LHCN-M2 (cell line): ENCODE measurements around the gene CAPN12. TPM values are rescaled to one million over a fixed set of nuclear protein-coding genes. Genes with fewer than 3 reads are reported as not detected.
A peak's percentile ranks its signal among the peaks of the same experiment; 100 is the strongest.
"Not testable (repeated sequence)": the region's sequence is repeated elsewhere in the genome, so short reads cannot be mapped to it uniquely, and the experiment has no call there.

ENCODE experiments used
- DNase-seq: peaks from one replicate; pipeline ENCODE4 v3.0.0-alpha.2; 2012; ENCODE audit warnings: low read depth
- polyA plus RNA-seq: library from polyadenylated mRNA; unstranded; fragments of >200 nt; gene quantifications from one replicate; pipeline ENCODE4 v1.2.1, GENCODE V29; 2012; ENCODE audit warnings: missing spikeins
- total RNA-seq: library from RNA; depleted of rRNA; stranded (reverse); fragments of >200 nt; gene quantifications from 2 replicates; pipeline ENCODE4 v1.2.3, GENCODE V29; 2014; rRNA removed

The CAPN12 gene, protein sequence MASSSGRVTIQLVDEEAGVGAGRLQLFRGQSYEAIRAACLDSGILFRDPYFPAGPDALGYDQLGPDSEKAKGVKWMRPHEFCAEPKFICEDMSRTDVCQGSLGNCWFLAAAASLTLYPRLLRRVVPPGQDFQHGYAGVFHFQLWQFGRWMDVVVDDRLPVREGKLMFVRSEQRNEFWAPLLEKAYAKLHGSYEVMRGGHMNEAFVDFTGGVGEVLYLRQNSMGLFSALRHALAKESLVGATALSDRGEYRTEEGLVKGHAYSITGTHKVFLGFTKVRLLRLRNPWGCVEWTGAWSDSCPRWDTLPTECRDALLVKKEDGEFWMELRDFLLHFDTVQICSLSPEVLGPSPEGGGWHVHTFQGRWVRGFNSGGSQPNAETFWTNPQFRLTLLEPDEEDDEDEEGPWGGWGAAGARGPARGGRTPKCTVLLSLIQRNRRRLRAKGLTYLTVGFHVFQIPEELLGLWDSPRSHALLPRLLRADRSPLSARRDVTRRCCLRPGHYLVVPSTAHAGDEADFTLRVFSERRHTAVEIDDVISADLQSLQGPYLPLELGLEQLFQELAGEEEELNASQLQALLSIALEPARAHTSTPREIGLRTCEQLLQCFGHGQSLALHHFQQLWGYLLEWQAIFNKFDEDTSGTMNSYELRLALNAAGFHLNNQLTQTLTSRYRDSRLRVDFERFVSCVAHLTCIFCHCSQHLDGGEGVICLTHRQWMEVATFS
- not detected in 2 replicates for total RNA-seq
- polyA plus RNA-seq, result 0.09 TPM

DNA sequence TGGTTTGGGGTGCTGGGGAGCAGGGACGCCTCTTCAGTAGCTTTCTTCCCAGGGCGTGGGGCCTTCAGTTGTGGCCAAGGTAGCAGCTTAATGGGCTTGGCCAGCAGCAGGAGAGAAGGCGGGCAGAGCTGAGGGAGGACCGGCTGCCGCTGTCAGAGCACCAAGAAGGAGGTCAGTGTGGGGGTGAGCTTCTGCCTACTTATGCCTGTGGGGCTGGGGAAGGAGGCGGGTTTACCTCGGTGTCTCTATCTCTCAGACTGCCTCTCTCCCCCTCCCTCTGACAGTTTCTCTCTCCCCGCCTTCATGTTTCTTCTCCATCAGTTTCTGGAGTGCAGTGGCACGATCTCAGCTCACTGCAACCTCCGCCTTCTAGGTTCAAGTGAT, at the start of gene CAPN12:
Gene CAPN12 (minus strand): TSS at position 177 of the 384 bp plus-strand sequence. CDS start 309 bp downstream, outside the sequence.
- DNase-seq, result no peak

DNA sequence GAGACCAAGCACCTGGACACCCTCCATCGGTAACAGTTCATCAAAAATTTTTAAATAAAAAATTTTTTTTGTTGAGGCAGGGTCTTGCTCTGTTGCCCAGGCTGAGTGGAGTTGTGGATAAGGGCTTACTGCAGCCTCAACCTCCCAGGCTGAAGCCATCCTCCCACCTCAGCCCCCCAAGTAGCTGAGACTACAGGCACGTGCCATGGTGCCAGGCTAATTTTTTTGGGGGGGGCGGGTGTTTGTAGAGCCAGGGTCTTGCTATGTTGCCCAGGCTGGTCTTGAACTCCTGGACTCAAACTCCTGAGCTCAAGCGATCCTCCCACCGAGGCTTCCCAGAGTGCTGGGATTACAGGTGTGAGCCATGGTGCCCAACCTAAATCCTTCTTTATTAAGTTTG, 49.4 kb upstream of the CAPN12 start:
- no peak for DNase-seq

DNA sequence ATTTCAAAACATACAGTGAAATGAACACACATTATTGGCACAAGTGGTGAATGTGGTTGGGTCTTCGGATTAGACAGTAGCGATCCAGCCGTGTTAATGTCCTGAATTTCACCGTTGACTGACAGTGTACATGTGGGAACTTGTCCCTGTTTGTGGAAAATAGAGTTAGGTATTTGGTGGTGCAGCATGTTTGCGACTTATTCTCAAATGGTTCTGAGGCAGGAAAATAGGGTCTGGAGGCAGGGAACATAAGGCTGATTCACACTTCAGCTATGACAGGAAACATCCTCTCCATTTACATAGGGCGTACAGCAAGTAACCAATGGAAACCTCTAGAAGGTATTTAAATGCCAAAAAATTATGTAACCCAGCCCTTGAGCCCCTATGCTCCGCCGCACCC, 48.9 kb upstream of the CAPN12 start:
- peak; percentile 26 for DNase-seq

DNA sequence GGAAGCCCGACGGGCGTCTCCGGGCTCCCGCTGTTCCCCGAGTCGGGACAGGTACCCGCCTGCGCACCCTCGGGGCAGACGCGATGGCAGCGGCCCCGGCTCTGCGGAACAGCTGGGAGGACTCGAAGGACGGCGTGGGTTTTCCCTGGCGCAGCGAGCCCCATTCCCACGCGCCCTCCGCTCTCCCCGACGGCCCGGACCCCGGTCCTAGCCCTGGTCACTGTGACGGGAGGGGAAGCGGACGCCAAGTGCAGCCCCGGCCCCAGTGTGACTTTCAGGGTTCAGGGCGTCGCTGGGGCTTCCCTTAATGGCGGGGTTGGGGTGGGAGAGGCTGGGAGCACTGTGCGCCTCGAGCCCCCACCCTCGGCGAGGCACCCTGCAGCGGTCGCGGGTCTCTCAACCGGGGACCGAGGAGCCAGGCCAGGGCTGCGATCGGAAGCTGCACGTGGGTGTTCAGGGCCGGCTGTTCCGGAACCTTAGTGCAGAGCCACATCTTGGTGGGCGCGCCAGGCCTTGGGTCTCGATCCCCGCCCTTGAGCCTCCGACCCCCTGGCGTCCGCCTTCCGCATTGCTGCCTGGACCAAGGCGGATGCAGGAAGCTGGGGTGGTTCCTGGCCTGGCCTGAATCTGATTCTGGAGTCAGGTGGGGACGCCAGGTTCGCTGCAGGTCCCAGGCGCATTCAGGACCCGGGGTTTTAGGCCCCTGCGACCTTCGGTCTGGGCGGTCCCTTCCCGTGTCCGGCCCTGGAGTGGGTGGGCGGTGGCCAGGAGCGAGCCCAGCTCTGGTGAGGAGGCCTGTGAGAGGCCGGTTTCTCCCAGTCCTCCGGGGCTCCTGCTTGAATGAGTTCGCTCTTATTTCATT, 48.2 kb upstream of the CAPN12 start:
- DNase-seq, result no peak

DNA sequence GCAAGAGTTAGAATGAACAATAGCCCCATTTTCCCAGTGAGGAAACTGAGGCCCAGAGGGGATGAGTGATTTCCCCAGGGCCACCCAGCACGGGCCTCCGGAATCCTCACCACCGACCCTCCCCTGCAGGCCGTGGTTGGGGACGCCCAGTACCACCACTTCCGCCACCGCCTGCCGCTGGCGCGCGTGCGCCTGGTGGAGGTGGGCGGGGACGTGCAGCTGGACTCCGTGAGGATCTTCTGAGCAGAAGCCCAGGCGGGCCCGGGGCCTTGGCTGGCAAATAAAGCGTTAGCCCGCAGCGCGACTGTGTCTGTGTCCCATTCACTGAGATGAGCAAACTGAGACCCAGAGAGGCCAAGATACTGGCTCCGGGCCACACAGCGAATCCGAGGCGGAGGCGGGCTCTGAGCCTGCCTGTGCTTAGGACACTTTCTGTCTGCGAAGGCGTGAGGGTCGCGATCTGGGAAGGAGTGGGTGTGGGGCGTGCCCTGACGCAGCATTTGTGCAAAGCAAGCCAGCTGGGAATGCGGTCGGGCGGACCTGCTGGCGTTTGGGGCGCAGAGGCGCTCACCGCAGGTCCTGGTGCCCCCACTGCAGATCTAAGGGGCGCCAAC, 47.3 kb upstream of the CAPN12 start:
- not testable (repeated sequence) for DNase-seq

DNA sequence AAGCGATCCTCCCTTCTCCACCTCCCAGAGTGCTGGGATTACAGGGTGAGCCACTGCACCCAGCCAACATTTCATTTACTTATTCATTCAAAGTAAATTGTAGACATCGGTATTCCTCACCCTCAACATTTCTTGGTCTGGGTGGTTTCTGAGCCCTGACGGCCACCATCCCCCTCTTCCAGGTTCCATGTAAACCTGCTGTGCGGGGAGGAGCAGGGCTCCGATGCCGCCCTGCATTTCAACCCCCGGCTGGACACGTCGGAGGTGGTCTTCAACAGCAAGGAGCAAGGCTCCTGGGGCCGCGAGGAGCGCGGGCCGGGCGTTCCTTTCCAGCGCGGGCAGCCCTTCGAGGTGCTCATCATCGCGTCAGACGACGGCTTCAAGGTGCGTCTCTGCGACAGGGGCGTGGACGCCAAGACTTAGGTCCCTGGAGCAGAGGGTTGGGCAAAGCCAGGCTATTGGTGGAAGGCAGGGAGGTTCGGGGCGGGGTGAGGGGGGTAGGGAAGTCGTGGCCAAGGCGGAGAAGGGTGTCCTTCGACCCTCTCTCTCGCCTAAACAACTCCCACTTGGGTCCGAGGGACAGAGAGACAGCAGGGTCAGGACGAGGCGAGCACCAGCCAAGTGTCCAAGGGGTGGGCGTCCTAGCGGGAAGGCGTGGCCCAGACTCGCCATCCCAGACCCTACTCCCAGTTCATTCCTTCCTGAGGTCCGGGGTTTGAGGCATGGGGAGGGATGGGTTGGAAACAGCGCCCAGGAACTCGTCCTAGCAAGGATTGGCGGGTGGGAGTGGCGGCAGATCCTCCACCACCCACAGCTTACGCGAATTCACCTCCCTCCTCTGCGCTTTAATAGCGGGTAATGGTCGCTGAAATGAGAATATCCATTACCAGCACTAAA, 46.5 kb upstream of the CAPN12 start:
- DNase-seq, result not testable (repeated sequence)

DNA sequence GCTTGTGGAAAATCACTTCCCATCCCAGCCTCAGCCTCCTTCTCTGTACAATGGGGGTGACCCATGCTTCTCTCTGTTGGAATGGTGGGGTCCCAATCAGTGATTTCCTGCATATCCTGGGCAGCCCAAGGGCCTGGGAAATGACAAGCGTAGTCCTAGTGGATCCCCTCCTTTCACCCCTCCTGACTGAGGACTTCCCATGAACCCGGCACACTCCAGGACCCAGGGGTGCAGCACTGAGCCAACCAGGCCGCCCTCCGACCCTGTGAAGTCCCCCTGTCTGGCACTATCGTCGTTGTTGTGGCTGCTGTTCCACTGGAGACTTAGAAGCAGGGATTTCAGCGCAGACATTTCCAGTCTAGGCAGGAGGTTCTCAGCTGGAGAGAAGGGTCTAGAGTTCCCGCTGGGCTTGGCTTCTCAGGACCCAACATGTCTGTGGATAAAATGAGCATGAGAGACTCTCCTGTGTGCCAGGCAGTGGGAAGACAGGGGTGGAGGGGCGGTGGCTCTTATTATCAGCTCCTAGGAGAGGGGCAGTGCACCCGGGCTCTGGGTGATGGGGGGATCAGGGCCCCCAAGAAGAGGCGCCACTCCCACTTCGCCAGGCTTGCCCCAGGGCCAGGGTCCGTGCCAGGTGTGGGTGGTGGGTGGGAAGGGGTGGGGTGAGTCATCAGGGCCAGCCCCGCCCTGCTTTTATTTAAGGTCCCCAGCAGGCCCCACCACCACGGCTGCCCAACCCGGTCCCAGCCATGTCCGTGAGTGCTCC, 44.4 kb upstream of the CAPN12 start, which contains the start of gene LGALS7B:
Gene LGALS7B (plus strand): TSS at position 723 of the 766 bp plus-strand sequence. CDS start 27 bp downstream, at position 750.
- DNase-seq, result no peak

DNA sequence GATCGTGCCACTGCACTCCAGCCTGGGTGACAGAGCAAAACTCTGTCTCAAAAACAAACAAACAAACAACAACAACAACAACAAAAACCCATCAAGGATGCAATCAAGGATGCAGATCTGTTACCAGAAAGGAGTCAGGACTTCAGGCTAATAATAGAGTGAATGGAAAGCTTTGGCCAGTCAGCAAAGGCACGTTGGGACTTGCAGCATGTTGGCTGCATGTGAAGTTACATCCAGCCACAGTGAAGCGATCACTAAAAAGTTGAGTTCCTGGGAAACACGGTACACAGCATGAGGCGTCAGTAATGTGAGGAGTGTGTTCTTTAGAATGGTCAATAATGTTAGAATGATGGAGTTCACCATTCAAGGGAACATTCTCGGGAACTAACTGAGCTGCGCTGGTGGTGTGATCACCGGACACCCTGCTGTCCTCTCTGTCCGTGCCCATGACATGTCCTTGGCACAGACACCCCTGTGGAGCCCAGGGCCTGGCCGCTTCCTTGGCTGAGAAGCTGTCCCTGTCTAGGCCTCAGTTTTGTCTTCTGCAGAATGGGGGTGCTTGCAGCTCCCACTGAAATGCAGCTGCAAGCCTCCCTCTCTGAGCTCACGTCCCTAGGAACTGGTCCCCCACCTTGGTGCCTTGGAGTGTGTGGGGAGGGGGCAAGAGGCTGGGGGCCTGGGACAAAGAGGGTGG, 42.4 kb upstream of the CAPN12 start:
- DNase-seq, result no peak

DNA sequence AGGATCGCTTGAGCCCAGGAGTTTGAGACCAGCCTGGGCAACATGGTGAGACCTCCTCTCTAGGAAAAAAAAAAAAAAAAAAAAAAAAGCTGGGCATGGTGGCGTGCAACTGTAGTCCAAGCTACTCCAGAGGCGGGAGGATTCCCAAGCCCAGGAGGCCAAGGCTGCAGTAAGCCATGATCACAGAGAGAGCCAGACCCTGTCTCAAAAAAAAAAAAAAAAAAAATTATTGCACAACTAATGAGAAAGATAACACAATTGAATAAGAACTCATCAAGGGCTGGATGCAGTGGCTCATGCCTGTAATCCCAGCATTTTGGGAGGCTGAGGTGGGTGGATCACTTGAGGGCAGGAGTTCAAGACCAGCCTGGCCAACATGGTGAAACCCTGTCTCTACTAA, 41.8 kb upstream of the CAPN12 start:
- not testable (repeated sequence) for DNase-seq

DNA sequence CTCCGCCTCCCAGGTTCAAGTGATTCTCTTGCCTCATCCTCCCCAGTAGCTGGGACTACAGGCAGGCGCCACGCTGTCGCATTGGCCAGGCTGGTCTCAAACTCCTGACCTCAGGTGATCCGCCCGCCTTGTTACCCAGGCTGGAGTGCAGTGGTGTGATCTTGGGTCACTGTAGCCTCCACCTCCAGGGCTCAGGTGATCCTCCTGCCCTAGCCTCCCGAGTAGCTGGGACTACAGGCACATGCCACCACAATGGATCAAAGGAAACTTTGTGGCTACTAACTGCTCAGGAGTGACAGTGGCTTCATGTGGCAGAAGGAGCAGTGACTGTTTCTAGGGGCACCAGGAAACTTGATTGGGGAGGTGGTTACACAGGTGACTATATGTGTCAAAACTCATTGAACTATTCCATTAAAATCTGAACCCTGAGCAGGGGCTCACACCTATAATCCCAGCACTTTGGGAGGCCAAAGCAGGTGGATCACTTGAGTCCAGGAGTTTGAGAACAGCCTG, 41.0 kb upstream of the CAPN12 start:
- no peak for DNase-seq

DNA sequence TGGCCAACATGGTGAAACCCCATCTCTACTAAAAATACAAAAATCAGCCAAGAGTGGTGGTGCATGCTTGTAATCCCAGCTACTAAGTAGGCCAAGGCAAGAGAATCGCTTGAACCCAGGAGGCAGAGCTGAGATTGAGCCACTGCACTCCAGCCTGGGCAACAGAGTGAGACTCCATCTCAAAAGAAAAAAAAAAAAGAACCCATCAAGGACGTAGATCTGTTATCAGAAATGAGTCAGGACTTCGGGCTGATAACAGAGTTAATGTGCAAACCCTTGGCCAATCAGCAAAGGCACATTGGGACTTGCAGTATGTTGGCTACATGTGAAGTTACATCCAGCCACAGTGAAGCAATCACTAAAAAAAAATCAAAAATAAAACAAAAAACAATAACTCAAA, 40.0 kb upstream of the CAPN12 start:
- DNase-seq, result no peak

DNA sequence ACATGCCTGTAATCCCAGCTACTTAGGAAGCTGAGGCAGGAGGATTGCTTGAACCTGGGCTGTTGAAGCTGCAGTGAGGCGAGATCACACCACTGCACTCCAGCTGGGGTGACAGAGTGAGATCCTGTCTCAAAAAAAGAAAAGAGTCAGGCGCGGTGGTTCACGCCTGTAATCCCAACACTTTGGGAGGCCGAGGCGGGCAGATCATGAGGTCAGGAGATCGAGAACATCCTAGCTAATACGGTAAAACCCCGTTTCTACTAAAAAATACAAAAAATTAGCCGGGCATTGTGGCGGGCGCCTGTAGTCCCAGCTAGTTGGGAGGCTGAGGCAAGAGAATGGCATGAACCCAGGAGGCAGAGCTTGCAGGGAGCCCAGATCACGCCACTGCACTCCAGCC, 37.9 kb upstream of the CAPN12 start:
- DNase-seq, result not testable (repeated sequence)

DNA sequence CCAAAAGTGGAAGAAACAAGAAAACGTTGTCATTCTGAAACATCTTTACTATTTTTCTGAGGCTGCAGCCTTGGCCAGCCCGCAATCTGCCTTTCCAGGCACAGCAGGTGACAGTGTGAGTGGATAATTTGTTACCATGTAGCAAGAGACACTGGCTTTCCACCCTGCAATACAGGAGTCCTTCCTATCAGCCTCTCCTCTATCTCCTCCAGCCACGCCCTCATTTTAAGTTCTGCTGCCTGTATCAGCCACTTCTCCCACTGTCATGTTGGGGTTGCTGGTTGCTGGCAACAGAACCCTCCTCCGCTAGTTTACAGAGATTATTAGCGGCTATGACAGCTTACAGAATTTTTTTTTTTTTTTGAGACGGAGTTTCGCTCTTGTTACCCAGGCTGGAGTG, 36.8 kb upstream of the CAPN12 start:
- no peak for DNase-seq

DNA sequence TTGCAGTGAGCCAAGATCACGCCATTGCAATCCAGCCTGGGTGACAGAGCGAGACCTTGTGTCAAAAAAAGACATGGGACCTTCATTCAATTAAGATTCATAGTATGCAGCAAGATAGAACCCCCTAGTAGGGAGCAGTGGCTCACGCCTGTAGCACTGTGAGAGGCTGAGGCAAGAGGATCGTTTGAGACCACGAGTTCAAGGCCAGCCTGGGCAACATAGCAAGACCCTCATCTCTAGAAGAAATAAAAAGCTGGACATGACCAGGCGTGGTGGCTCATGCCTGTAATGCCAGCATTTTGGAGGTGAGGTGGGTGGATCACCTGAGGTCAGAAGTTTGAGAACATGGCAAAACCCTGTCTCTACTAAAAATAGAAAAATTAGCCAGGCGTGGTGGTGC, 36.2 kb upstream of the CAPN12 start:
- DNase-seq, result no peak

DNA sequence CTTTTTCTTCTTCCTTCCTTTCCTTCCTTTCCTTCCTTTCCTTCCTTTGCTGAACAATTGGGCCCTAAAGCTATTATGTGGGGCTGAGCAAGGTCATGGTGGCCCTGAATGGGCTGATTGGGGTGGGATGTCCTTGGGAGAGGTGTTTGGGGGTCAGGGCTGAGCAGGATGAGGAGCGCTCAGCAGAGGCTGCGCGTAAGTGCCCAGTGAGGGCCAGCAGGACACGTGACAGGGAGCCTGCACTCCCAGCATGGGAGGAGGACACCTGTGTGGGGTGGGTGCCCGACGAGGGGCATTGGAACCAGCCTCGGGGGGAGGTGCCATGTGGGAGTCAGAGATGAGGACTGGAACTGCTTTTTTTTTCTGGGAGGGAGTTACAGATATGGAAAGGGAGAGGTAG, 34.5 kb upstream of the CAPN12 start:
- DNase-seq, result no peak

DNA sequence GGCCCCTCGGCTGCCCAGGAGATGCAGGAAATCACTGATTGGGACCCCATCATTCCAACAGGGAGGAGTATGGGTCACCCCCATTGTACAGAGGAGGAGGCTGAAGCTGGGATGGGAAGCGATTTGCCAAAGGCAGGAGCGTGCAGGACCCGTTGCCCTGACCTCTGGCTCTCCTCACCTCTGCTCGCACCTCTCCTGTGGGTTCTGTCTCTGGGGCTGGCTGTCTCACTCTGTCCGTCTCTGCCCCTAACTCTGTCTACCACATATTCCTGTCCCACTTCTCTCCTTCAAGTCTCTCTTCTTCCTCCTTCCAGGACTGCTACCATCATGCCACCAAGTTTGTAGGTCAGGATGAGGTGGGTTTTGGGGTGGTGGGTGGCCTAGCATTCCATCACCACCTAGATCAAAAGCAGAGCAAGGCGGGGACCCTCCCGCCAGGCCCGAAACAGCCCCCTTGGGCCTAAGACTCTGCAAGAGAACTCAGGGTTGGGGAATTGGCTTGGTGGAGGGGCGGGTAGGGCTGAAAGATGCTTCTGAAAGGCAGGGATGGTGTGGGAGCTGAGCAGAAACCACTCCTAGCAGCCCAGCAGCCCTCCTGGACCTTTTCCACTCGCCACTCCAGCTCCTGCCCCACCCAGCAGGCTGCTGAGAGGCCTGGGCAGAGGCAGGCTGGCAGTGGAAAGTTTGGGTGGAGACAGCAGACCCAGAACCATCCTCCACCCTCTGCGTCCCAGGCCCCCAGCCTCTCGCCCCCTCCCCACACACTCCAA, 30.1 kb upstream of the CAPN12 start:
- no peak for DNase-seq

DNA sequence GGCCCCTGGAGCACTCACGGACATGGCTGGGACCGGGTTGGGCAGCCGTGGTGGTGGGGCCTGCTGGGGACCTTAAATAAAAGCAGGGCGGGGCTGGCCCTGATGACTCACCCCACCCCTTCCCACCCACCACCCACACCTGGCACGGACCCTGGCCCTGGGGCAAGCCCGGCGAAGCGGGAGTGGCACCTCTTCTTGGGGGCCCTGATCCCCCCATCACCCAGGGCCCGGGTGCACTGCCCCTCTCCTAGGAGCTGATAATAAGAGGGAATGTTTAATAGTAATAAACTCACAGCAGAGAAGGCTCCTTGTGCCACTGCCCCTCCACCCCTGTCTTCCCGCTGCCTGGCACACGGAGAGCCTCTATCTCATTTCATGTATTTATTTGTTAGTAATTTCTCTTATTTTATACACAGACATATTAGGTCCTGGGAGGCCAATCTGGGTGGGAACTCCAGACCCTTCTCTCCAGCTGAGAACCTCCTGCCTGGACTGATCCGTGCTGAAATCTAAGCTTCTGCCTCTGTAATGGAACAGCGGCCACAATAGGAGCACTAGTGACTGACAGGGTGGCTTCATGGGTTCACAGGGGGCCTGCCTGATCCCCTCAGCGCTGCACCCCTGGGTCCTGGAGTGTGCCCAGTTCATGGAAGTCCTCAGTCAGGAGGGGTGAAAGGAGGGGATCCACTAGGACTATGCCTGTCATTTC, 29.3 kb upstream of the CAPN12 start, which contains the start of gene LGALS7:
Gene LGALS7 (minus strand): TSS at position 49 of the 709 bp plus-strand sequence. CDS start 25 bp downstream, at position 24.
- no peak for DNase-seq
